ENCODE measurements around the gene KLF16. TPM values are rescaled to one million over a fixed set of nuclear protein-coding genes. Genes with fewer than 3 reads are reported as not detected.

Gene KLF16
- total RNA-seq, 4 donors from 2014 or later: 2.4 to 3.4 (median 2.9) TPM; not detected in 1

DNA sequence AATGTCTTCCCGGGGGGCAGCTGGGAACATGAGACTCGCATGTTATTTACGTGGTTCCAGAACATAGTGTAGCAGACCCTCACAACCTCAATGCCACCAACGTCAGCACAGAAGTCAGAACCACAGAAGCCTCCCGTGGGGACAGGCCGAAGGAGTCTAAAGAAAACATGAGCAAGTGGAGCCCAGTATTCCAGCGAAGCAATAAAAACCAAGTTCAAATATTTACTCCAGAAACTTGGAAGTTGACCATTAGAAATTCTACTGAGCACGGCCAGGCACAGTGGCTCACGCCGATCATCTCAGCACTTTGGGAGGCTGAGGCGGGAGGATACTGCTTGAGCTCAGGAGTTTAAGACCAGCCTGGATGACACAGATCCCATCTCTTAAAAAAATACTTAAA, 33.4 kb downstream of the KLF16 start:
- TF ChIP-seq, protein P1, sequence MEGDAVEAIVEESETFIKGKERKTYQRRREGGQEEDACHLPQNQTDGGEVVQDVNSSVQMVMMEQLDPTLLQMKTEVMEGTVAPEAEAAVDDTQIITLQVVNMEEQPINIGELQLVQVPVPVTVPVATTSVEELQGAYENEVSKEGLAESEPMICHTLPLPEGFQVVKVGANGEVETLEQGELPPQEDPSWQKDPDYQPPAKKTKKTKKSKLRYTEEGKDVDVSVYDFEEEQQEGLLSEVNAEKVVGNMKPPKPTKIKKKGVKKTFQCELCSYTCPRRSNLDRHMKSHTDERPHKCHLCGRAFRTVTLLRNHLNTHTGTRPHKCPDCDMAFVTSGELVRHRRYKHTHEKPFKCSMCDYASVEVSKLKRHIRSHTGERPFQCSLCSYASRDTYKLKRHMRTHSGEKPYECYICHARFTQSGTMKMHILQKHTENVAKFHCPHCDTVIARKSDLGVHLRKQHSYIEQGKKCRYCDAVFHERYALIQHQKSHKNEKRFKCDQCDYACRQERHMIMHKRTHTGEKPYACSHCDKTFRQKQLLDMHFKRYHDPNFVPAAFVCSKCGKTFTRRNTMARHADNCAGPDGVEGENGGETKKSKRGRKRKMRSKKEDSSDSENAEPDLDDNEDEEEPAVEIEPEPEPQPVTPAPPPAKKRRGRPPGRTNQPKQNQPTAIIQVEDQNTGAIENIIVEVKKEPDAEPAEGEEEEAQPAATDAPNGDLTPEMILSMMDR (IDR thresholded peaks at IDR 0.05; ENCODE audit: low read depth): no peak

DNA sequence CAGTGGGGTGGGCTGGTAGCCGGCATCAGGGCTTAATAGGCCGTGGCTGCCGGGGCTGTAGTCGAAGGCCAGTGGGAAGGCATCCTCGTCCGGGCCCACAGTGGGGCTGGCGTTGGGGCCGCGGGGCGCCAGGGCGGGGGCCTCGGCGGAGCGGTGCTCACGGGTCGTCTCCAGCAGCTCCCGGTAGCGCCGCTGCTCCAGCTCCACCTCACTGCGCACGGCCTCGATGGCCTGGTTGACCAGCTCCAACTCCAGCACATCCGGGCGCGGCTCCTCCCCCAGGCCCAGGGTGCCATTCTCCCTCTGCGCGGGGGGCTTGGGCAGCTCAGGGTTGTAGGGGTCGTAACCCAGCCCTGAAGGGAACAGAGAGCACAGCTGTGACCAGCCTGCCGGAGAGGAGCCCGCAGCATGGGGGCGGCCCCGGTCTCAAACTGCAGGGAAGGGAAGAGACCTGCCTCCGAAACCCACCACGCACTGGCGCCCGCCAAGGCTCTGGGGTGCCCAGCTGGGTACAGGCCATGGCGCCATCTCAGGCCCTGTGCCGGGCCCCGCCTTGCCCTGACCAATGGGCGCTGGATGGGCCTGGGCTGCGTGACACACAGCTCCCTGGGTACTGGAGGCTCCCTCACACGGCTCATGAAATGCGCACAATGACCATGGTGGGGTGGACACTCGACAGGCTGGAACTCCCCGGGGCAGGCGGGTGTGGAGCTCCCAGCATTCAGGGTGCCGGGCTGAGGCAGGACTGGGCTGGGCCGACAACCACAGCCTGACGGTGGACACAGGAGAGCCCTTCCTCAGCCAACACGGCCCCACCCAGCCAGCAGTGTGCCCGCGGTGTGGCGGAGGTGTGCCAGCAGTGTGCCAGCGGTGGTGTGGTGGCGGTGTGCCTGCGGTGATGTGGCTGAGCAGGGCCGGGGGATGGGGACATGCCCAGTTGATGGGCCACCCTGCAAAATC, 34.8 kb downstream of the KLF16 start:
- TF ChIP-seq, protein P1 (IDR thresholded peaks at IDR 0.05; ENCODE audit: low read depth): no peak

DNA sequence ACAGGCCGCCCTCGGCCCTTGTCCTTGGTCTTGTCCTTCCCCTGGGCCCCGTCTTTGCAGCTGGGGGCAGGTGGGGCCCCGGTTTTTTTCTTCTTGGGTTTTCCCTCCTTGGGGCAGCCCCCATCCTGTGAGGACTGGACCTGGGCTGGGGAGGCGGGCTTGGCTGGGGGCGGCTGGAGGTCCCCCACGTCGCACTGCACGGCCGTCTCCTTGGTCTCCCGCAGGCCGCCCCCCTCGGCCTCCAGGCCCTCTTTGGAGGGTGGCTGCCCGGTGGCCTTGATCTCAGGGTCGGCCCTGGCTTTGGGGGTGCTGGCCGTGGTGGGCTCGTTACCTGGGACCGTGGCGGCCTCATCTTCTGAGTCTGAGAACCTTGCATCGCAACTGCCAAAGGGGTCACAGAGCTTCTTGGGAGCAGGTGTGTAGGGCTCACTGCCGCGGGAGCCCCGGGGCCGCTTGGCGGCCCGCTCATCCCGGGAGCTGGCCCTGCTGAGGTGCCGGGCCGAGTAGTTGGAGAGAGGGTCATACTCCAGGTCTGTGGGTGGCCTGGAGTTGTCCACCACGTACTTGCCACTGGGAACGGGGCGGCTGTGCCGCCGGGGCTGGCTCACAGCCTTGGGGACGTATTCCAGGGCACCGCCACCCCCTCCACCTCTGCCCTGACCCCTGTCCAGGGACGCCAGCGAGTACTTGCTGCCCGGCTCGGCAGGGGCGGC, 35.7 kb downstream of the KLF16 start:
- TF ChIP-seq, protein P1 (IDR thresholded peaks at IDR 0.05; ENCODE audit: low read depth): no peak

DNA sequence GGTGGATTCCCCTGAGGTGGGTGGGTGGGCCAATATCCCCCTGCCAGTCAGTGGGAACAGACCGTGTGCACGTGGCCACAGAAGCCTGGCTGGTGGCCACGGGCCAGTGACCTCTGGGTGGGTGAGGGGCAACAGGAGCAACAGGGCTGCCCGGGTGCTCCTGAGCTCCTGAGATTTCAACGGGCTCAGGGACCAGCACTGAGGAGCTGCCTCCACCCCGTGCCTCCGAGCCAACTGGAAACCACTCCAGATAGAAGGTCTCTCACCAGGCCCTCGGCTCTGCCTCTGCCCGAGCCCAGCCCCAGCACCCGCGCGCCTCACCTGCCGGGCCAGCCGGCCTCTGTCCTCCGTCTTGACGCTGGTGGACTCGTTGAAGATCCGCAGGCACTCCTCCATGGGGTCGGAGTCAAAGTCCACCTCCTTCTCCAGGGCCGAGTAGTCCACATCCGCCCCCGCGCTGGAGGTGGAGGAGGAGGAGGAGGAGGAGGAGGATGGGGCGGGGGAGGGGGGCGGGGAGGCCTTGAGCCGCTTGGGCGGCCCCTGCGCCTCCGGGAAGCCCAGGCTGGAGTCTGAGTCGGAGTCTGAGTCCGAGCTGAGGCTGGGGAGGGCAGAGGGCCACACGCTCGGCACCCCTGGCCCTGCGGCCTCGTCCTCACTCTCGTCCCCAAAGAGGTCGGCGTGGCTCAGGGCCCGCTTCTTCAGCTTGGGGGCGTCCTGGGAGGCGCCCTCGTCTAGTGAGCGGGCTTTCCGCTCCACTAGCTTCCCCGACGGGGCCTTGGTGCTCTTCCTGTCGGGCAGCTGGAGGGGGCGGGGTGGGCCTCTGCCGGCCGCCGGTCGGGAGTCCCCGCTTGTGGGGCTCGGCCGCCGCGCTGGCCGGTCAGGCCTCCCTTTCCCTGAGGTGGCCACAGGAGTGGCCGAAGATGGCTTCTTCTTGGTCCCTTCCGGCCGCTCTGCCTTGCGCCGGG, 36.5 kb downstream of the KLF16 start:
- TF ChIP-seq, protein P1 (IDR thresholded peaks at IDR 0.05; ENCODE audit: low read depth): no peak

DNA sequence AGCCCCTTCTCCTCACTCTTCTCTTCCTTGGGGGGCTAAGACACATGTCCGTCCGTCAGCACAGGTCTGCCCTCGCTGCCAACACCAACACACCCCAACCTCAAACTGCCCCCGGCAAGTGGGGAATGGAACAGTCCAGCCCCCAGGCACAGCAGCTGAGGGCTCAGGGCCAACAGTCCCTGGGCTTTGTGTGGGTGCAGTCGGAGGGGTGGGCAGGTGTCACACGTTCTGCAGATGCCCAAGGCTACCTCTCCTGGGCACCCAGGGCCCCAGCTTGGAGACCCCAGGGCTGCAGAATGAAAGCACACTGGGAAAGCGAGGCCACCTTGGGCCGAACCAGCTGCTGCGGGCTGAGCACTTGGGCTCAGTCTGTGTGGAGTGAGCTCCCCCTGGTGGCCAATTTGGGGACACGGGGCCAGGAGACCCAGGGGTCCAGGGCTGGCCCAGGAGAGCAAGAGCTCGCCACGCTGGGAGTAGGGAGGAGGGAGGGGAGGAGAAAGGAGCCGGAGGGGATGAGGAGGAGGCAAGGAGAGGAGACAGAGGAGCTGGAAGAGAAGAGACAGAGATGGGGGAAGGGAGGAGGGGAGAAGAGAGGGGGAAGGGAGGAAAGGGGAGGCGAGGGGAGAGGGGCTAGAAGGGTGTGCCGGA, 37.3 kb downstream of the KLF16 start:
- TF ChIP-seq, protein P1 (IDR thresholded peaks at IDR 0.05; ENCODE audit: low read depth): no peak

DNA sequence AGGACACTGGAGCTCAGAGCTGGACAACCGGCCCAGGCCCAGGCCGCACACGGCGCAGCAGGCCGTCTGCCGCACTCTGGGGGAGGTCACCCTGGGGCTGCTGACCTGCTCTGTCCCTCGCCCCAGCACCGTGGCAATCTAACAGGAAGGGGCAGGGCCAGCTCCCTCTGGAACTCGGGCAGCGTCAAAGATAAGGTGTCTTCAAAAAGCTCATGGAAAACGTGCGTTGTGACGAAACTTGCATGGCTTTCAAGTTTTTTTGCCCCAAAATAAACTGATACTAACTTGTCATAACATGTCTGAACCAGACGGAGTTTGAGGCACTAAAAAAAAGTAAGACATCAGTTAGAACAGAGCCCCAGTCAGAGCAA, 39.1 kb downstream of the KLF16 start:
- TF ChIP-seq, protein P1 (IDR thresholded peaks at IDR 0.05; ENCODE audit: low read depth): no peak

Measured in subcutaneous adipose tissue (tissue), 4 donors.